Smooth muscle cell (in vitro differentiated cells): ENCODE data around the gene MGAT4C. TPM values are rescaled to one million over a fixed set of nuclear protein-coding genes. Genes with fewer than 3 reads are reported as not detected.

ENCODE experiments used
- DNase-seq: peaks from one replicate; lab custom pipeline; 2025; ENCODE audit not compliant: unreplicated experiment; lab: John Stamatoyannopoulos, UW
- H2AFZ ChIP-seq: fragments of 200-600 bp; sonication (generic); 2 replicates; pipeline ENCODE4 v1.6.0; 2016; ENCODE audit warnings: antibody characterized with exemption, low read depth, mild to moderate bottlenecking
- H3F3A ChIP-seq: fragments of 200-600 bp; sonication (generic); 2 replicates; pipeline ENCODE4 v1.6.0; 2017; ENCODE audit warnings: antibody characterized with exemption, low read depth
- H3K27ac ChIP-seq: fragments of 200-600 bp; sonication (generic); 2 replicates; pipeline ENCODE4 v1.5.1; 2016; ENCODE audit warnings: low read depth, mild to moderate bottlenecking
- H3K27me3 ChIP-seq: fragments of 200-600 bp; sonication (generic); 2 replicates; pipeline ENCODE4 v1.6.1; 2016; ENCODE audit warnings: low read depth, mild to moderate bottlenecking
- H3K36me3 ChIP-seq: fragments of 200-600 bp; sonication (generic); 2 replicates; pipeline ENCODE4 v1.5.1; 2016; ENCODE audit warnings: low read depth
- H3K4me1 ChIP-seq: fragments of 200-600 bp; sonication (generic); 2 replicates; pipeline ENCODE4 v1.5.1; 2016; ENCODE audit warnings: low read depth
- H3K4me2 ChIP-seq: fragments of 200-600 bp; sonication (generic); 2 replicates; pipeline ENCODE4 v1.6.0; 2016; ENCODE audit warnings: mild to moderate bottlenecking
- H3K4me3 ChIP-seq: fragments of 200-600 bp; sonication (generic); 2 replicates; pipeline ENCODE4 v1.5.1; 2016; ENCODE audit warnings: mild to moderate bottlenecking
- H3K79me2 ChIP-seq: fragments of 200-600 bp; sonication (generic); 2 replicates; pipeline ENCODE4 v1.6.0; 2016; ENCODE audit warnings: low read depth, mild to moderate bottlenecking
- H3K9ac ChIP-seq: fragments of 200-600 bp; sonication (generic); 2 replicates; pipeline ENCODE4 v1.6.0; 2016; ENCODE audit warnings: low read depth
- H3K9me3 ChIP-seq: fragments of 200-600 bp; sonication (generic); replicated peaks from 2 replicates; pipeline ENCODE4 v1.5.1; 2016; ENCODE audit warnings: low read depth
- H4K20me1 ChIP-seq: fragments of 200-600 bp; sonication (generic); 2 replicates; pipeline ENCODE4 v1.6.0; 2016; ENCODE audit warnings: low read depth
- WGBS: methylation state at CpG from one replicate; pipeline ENCODE4 v1.1.7; 2016; ENCODE audit warnings: low lambda C conversion rate; 5-methylcytosine and 5-hydroxymethylcytosine counted together
- polyA plus RNA-seq: library from polyadenylated mRNA; unstranded; fragments of >200 nt; fragmentation: Nextera tagmentation; extraction: Ambion mirVana; gene quantifications from 2 replicates; pipeline ENCODE4 v1.2.1, GENCODE V29; 2016
- total RNA-seq: library from RNA; depleted of rRNA; stranded (reverse); fragments of >200 nt; gene quantifications from 2 replicates; pipeline ENCODE4 v1.2.3, GENCODE V29; 2014
- TF ChIP-seq, protein P1 (sequence below): fragments of 200-600 bp; sonication (generic); IDR thresholded peaks from 2 replicates; pipeline ENCODE4 v1.5.1; 2017; ENCODE audit warnings: borderline replicate concordance, mild to moderate bottlenecking, antibody characterized with exemption; ENCODE audit not compliant: insufficient read depth, poor library complexity, severe bottlenecking

Gene MGAT4C
- total and polyA plus RNA-seq, 2 experiments from 2014 or later = 0.22 TPM; not detected in 1

DNA sequence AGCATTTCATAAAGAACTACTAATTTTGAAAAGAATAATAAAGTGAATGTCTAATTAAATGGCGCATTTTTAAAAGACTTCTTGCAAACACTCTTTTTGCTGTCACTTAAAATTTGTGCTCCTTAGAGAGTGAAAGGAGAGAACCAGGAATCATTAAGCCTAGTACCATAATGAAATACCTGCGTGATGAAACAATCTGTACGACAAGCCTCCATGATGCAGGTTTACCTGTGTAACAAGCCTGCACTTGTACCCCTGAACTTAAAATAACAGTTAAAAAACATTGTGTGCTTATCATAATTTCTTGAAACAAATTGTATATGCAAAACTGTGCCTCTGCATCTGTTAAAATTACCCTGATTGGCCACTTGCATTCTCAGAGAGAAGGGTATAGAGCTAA lies 108.1 kb downstream of the MGAT4C start:
- Histone ChIP-seq H3K9ac (no peak overlapping the region), H3K4me3 (no peak overlapping the region), H4K20me1 (no peaks in the 10 kb centered on the region), H3K4me1 (no peaks in the 10 kb centered on the region), H3F3A (no peaks in the 10 kb centered on the region), H3K4me2 (no peak overlapping the region), H3K79me2 (no peaks in the 10 kb centered on the region), H3K9me3 (no peaks in the 10 kb centered on the region), H3K27me3 (no peaks in the 10 kb centered on the region), H2AFZ (no peak overlapping the region), H3K36me3 (no peaks in the 10 kb centered on the region), H3K27ac (no peak overlapping the region)
- WGBS = 35% methylated on average over 3 of the region's 3 CpGs
- TF ChIP-seq, protein P1, sequence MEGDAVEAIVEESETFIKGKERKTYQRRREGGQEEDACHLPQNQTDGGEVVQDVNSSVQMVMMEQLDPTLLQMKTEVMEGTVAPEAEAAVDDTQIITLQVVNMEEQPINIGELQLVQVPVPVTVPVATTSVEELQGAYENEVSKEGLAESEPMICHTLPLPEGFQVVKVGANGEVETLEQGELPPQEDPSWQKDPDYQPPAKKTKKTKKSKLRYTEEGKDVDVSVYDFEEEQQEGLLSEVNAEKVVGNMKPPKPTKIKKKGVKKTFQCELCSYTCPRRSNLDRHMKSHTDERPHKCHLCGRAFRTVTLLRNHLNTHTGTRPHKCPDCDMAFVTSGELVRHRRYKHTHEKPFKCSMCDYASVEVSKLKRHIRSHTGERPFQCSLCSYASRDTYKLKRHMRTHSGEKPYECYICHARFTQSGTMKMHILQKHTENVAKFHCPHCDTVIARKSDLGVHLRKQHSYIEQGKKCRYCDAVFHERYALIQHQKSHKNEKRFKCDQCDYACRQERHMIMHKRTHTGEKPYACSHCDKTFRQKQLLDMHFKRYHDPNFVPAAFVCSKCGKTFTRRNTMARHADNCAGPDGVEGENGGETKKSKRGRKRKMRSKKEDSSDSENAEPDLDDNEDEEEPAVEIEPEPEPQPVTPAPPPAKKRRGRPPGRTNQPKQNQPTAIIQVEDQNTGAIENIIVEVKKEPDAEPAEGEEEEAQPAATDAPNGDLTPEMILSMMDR = no peak
- DNase-seq = no peak

DNA sequence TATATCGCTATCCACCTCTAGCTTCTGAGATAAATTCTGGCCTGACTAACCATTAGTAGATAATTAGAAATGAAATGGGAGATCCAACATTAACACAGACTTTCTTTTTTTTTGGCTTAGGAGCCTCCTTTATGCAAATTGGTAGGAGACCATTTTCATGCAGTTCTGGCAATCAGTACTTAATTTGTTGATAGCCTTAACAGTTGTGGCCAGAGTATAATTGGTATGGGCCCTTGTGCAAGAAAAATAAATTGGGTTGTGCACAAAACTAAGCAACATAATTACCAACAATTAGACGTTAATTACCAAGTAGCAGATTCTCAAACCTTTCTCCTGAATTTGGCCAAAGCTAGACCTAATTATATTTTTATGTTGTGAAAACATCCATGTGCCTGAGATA lies 111.0 kb downstream of the MGAT4C start:
- TF ChIP-seq, protein P1 = no peak
- Histone ChIP-seq H2AFZ (no peak overlapping the region), H3K4me2 (no peak overlapping the region), H3K4me3 (no peak overlapping the region), H3K27ac (no peak overlapping the region), H3K9me3 (no peaks in the 10 kb centered on the region), H3K36me3 (no peaks in the 10 kb centered on the region), H3K27me3 (no peaks in the 10 kb centered on the region), H3K4me1 (no peaks in the 10 kb centered on the region), H4K20me1 (no peaks in the 10 kb centered on the region), H3F3A (no peaks in the 10 kb centered on the region), H3K79me2 (no peaks in the 10 kb centered on the region), H3K9ac (no peak overlapping the region)
- DNase-seq = no peak
- WGBS = 95% methylated on average over 2 of the region's 2 CpGs

DNA sequence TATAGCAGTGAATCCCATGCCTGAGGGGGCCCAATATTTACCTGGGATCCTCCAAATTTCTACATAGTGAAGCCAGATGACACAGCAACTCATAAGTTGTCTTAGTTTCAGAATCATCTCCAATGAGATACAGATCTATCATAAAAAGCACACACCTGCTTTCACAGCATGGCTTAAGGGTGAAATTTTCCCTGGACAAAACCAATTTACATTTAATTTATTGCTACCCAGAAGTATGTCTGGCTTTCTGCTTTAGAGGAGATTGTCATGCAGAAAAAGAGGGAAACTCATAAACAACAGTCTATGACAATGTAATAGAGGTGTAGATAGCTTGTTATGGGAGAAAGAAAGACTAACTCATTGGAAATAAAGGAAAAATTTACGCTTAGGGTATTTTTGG lies 113.0 kb downstream of the MGAT4C start:
- WGBS = 69% methylated on average over 1 of the region's 1 CpG

DNA sequence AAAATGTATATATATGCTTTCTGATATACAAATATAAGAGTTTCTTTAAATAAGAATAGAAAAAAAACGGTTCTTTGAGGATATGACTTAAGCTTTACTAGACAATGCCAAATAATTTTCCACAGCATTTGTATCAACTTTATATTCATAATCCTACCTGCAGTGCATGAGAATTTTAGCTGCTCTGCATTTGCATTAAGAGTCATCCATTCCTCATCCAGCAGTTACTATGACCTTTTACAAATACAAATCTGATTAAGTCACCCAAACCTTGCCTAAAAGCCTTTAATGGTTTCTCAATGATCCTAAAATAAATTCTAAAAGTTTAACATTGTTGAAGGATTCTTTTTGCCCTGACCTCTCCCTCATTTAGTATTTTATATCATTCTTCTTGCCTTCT lies 116.5 kb downstream of the MGAT4C start:
- no peaks in the 10 kb centered on the region for H3F3A ChIP-seq
- no peak overlapping the region for H3K27ac ChIP-seq
- H2AFZ ChIP-seq = no peak overlapping the region
- WGBS = 88% methylated on average over 1 of the region's 1 CpG
- H3K27me3 ChIP-seq = no peaks in the 10 kb centered on the region
- no peaks in the 10 kb centered on the region for H4K20me1 ChIP-seq
- no peaks in the 10 kb centered on the region for H3K36me3 ChIP-seq
- no peak overlapping the region for H3K4me2 ChIP-seq
- no peak overlapping the region for H3K4me3 ChIP-seq
- no peaks in the 10 kb centered on the region for H3K79me2 ChIP-seq
- DNase-seq = no peak
- TF ChIP-seq, protein P1 = no peak
- H3K9me3 ChIP-seq = no peaks in the 10 kb centered on the region
- no peaks in the 10 kb centered on the region for H3K4me1 ChIP-seq
- H3K9ac ChIP-seq = no peak overlapping the region

More for the DNA sequence above, 113.0 kb downstream of the MGAT4C start:
- no peak overlapping the region for H3K4me2 ChIP-seq
- H2AFZ ChIP-seq = no peak overlapping the region
- H3K9me3 ChIP-seq = no peaks in the 10 kb centered on the region
- no peaks in the 10 kb centered on the region for H3K36me3 ChIP-seq
- no peaks in the 10 kb centered on the region for H4K20me1 ChIP-seq
- H3K9ac ChIP-seq = no peak overlapping the region
- no peaks in the 10 kb centered on the region for H3K27me3 ChIP-seq
- no peak overlapping the region for H3K27ac ChIP-seq
- TF ChIP-seq, protein P1 = no peak
- H3K4me1 ChIP-seq = no peaks in the 10 kb centered on the region
- H3K4me3 ChIP-seq = no peak overlapping the region
- no peaks in the 10 kb centered on the region for H3K79me2 ChIP-seq
- no peaks in the 10 kb centered on the region for H3F3A ChIP-seq
- DNase-seq = no peak
